NCI-H2029 (cell line): ENCODE measurements around the gene DARS1.
"Not testable (repeated sequence)": the region's sequence is repeated elsewhere in the genome, so short reads cannot be mapped to it uniquely, and the experiment has no call there.

Experiments used
- DNase-seq: peaks from one replicate; lab custom pipeline; 2025; lab: John Stamatoyannopoulos, UW

Gene DARS1

DNA sequence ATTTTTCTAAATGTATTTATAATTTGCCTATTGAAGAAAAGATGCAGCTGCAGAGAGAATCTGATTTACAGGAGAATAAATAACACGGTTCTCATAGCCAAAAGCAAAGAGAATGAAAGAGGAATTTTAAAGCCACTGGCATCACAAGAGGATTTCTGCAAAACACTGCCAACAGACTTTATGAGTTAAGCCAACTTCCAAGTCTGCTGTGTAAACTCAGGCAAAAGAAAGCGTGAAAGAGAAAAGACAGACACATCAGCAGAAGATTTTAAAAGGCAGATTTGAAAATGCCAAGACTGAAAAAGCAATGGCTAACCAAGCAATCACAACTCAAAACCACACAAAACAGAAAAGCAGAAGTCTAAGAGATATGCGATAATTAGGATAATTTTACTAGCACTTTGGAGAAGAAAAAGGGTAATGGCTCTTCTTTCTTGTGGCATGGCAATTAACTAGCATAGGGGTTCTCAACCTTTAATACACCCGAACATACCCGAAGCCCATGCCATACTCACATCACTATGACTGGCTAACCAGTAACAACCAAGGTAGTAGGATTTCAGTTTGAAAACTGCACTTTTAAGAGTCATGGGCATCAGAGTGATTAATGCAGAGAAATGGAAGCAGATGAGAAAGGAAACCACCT, 4.9 kb downstream of the DARS1 start:
- no peak for DNase-seq

DNA sequence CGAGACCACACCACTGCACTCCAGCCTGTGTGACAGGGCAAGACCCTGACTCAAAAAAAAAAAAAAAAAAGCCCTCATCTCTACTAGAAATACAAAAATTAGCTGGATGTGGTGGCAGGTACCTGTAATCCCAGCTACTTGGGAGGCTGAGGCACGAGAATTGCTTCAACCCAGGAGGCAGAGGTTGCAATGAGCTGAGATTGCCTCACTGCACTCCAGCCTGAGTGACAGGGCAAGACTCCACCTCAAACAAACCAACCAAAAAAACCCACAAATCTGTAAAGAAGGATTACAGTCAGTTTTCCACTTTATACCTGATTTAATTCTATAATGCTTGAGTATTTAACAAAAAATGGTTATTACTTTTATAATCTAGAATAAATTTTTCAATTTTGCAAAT, 9.7 kb downstream of the DARS1 start:
- no peak for DNase-seq

DNA sequence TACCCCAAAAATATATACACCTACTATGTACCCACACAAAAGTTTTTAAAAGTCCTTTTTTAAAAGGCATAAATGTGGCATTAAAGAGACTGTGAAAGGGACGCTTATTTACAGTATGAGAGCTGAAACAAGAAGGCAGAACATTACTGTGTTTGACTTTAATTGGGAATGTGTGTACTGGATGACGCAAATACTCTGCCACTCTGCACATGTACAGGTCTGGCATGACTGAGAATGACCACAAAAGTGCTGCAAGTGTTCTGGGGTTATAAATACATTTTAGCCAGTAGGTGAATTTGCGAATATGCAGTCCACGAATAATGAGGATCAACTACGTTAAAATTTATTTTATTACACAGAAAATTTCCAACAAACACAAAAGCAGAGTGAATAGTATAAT, 11.4 kb downstream of the DARS1 start:
- DNase-seq: no peak

DNA sequence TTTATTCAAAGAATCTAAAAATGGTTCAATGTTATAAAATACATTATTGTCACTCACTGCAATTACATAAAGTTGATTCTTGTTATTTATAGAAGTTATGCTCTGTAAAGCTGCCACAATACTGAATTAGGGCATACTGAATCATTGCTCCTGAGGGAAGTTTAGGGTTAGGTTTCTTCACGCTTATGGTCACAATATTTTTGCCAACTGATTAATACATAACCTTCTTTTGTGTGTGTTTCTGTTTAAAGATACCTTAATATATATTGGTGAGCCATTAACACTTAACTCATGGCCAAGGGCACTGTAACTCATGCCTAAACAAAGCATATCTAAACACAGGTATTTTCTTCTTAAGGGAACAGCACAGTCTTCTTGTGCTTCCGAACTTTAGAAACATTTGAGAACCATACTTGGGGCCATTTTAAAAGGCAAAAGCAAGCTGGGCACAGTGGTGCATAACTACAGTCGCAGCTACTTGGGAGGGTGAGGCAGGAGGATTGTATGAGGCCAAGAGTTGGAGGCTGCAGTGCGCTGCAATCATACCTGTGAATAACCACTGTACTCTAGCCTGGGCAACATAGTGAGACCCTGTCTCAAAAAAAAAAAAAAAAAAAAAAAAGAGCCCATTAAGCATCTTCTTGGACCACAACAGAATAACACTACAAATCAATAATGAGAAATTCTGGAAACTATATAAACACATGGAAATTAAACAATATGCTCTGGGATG, 15.6 kb downstream of the DARS1 start:
- no peak for DNase-seq

DNA sequence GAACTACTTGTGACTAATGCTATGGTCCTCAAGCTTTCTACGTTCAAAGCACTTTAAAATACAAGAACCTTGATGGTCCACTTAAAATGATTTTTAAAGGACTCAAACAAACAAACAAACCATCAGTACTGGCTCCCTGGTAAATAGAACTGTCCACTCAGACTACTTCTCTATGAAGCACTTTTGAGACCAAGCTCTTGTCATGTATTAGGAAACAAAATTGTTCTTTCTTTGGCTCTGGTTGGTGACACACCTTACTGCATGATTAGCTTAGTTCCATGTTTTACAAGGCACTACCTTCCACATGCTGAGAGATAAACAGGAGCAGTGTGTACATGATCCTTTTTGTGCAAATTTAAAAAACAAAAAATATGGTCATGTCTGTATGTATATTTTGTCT, 19.7 kb downstream of the DARS1 start:
- peak; percentile 43 for DNase-seq

DNA sequence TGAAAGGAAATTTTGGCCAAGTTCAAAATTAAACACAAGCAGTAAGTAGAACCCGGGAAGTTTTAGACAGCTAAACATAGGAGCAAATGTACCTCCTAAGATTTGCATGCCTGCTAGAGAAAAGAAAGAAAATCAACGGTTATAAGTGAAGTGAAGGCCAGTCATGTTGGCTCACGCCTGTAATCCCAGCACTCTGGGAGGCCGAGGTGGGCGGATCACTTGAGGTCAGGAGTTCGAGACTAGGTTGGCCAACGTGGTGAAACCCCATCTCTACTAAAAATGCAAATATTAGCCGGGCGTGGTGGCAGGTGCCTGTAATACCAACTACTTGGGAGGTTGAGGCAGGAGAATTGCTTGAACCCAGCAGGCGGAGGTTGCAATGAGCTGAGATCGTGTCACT, 21.0 kb downstream of the DARS1 start:
- not testable (repeated sequence) for DNase-seq

DNA sequence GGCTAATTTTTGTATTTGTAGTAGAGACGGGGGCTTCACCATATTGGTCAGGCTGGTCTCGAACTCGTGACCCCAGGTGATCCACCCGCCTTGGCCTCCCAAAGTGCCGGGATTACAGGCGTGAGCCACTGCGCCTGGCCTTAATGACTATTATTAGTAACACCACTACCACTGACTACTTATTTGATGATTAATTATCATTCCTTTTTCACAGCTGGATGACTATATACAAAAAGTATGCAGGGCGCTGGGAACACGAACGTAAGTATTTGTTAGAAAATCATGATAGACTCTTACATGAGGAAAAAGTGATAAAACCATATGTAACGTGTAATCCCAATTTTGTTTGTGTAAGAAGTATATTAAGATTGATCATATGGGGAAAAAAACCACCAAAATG, 21.6 kb downstream of the DARS1 start:
- DNase-seq: no peak

DNA sequence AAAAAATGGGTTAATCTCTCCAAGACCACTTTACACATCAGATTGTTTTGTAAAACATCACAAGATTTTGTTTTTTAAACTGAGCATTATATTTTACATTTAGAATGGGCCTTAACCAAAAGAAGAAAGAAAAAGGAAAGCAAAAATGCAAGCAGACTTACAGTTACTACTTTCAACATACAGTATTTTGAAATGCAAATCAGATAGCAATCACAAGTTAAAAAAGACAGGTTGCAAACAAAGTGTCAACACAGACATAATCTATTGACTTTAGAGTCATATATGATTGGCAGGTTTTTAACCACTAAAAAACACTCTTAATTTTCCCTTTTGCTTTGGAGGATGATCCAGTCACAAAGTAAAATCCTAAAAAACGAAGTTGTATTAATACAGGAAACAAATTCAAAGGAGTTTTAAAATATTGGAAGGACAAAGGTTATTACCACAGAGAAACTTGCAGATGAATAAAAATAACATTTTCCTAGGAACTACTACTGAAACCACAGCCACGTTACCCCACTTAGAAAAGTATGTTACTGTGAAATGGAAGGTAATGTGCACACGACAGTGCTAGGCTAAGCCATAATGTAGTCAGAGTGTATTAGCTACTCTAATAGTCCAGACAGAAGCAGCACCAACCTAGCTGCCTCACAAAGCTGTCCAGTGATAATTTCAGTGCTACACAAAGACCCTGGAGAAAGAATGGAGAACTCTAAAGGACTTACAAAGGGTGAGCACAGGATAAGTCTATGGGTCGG, 22.9 kb downstream of the DARS1 start:
- DNase-seq: no peak

DNA sequence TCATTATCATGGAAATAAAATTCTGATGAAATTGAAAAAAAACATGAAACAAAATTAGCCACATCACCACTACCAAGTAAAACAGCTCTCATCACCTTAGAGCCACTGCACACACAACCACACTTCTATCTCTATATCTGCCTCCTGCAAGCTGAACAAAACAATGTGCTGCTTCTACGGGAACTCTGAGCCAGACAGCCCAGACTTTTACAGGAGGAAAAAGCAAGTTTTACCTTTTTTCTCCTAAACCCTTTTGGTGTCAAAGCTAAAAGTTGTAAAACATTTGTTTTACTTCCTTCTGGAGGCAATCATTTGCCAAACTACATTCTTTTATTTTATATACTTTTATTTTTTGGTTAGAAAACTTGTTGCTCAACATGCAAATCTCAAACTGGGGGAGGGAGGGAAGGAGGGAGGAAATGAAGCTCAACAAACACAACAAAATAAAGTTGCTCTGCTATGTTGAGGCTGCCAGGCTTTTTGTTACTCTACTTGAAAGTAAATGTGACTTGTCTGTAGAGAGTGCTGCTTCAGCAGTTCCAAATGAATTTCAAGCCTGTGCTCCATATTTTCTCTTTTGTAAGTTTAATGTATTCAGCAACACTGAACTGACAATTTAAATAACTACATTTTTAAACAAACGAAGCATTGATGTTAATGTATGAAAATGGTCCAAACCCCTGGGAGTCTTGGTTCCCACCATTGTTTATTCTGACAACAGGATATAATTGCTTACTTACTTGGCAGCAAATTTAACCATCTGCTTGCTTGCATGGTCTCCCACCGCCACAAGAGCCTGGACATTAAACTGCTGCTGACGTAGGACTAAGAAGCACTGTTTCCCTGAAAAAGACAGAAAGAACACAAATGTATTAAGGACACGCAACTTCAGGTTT, 24.5 kb downstream of the DARS1 start:
- no peak for DNase-seq

DNA sequence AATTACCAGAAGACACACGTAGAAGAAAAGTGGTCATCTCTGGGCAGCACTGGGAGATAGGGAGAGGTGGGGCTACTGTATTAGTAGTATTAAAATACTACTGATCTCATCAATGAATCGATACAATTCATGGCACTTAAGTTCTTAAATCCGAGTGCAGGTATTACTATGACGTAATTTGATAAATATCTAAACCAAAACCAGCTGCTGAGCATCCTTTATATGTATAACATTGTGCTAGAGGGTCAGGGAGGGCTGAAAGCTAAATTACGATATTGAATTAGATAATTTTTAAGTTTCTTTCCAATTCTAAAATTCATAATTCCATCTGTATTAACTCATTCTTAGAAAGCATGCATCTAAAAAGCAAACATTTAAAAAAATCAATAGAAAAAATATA, 25.3 kb downstream of the DARS1 start:
- DNase-seq: no peak

DNA sequence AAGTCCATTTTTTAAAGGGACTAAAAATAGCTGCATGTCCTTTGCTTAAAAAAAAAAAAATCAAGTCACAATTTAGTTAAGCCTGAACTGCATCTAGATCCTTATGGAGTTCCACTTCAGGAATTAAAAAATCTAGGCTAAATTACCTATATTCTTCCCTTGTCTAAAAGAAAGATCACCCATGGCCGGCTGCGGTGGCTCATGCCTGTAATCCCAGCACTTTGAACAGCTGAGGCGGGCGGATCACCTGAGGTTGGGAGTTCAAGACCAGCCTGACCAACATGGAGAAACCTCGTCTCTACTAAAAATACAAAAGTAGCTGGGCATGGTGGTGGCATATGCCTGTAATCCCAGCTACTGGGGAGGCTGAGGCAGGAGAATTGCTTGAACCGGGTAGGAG, 26.5 kb downstream of the DARS1 start:
- not testable (repeated sequence) for DNase-seq

DNA sequence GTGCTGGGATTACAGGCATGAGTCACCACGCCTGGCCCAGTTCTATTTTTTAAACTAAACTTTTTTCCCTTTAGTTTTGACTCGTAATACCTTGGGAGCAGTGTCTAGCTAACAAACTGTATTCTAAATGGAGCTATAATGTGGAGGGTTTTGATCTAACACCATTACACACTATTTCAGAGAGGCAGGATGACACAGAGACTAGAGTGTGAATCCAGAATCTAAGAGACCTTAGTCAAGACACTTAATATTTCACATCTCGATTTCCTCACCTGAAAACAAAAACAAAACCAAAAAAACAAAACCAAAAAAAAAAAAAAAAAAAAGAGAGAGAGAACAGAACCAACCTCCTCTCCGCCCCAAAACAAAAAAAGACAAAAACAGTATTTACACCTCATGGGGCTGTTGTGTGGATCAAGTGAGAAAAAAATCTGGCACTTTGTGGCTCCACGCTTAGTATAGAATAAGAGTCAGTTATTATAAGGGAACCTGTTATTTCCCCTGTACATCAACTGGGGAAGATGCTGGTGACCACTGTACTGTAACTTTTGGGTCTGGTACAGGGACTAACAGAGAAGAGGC, 31.3 kb downstream of the DARS1 start:
- no peak for DNase-seq

DNA sequence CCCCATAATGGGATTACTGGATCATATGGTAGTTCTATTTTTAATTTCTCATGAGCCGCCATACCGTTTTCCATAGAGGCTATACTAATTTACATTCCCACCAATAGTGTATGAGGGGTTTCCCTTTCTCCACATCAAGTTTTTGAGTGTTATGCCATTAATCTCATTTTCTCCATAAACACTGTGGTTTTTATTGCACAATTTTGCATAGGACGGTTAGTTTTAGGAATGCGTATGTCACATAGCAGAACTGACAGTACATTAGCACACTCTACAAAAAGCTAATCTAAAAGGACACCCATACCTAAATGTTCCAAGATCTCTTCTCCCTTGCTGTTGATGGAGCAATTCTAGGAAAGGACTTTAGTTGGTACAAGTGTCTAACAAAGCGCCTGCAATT, 32.5 kb downstream of the DARS1 start:
- no peak for DNase-seq

DNA sequence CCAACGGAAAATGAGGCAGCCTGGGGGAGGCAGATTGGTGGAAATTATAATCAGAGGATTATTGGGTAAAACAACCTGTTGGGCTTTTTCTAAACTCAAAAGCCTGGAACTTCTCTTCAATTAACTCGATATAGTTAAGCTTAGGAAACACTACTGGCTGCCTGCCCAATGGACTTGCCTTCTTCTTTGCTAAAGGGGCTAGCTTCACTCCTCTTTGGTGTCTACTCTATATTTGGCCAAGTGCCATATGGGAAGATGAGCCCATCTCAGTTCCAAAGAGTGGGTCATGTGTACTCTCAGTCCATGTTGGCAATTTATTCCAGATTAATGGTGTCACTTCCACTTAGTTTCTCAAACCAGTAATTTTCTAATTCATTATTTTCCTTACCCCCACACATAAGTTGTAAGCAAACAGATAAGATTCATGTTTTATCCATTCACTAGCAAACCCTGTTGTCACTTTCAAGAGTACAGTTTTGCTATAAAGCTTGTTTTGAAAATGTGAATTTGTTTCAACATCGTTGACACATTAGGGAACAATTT, 34.3 kb downstream of the DARS1 start:
- DNase-seq: peak; percentile 26

DNA sequence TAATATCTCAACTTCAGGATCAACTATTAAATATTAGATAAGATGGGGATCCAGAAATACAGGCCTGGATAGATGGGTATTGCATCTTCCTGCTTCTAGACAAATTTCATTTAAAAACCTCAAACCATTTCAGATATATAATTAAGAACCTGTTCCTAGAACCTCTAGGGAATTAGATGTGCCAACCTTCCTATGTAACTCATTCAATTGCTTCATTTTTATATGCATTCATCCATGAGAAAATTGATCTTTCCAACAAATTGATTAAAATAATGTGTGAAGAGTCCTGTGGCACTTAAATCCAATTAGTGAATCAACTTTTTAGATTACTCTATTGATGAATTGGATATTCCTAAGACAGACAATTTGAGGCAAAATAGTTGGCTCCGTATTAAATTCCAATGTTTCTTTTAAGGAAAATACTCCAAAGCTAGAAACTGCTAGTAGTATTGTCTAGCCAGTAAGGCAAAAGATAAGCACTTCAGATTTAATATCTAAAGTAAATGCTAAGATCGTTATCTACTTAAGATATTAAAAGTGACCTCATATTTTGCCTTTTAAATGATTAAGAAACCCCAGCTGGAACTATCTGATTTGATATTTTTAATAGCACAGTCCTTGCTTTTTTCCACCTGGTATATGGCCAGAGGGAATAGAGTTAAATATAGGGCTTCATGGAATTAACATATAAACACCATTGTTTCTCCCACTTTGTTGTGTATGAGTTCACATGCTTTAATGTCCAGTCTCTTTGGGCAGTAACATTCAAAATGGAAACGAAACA, 35.8 kb downstream of the DARS1 start:
- DNase-seq: no peak

DNA sequence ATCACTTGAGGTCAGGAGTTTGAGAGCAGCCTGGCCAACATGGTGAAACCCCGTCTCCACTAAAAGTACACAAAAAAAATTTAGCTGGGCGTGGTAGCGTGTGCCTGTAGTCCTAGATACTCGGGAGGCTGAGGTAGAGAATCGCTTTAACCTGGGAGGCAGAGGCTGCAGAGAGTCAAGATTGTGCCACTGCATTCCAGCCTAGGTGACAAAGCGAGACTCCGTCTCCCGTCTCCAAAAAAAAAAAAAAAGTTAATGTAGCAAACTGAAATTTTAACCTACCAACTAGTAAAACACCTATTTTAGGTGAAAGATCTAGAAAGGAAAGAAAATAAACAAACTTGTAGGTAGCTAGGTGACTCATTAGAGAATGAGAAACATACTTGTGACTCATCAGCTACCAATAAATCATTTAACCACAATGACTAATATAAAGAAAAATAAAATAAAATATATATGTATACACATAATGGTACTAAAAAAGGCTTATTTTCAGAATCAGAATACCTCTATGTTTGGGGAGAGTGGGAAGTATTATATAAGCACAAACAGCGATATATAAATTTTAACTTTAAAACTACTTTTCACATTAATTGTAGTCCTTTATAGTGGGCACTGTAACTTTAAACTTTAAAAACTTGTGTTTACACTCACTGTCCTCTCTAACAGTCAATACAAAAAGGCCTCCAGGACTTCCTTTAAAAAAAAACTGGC, 36.6 kb downstream of the DARS1 start:
- DNase-seq: no peak

DNA sequence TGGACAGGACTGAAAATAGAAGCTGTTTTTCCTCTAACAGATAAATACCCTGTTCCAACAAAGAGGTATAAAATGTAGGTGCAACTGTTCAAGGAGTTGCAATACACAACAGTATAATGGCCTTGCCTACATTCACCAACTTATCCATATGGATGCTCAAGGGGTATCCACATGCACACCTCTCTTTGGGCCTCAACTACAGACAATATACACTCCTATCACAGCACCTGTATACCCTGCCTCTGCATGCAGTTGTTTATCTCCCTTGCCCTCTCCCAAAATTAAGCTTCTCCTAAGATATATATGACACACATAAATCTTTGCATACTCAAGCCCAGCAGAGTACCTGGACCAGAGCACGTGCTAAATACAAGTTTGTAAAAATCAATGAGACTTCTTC, 37.3 kb downstream of the DARS1 start:
- DNase-seq: no peak

DNA sequence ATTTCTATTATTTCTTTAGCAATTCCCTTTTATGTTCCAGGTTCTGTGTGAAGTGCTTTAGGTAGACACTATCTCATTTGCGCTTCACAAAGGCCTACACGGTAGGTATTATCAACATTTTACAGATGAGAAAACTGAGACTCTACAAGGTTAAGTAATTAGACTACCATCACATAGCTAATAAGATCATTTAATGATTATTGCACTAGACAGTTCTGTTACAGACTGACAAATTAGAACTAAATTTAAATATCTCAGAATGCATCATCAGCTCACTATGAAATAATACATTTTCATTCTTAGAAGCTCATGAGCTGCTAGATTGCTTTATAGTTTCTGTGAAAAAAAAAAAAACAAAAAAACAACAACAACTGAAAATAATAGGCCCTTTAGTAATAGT, 37.9 kb downstream of the DARS1 start:
- no peak for DNase-seq

DNA sequence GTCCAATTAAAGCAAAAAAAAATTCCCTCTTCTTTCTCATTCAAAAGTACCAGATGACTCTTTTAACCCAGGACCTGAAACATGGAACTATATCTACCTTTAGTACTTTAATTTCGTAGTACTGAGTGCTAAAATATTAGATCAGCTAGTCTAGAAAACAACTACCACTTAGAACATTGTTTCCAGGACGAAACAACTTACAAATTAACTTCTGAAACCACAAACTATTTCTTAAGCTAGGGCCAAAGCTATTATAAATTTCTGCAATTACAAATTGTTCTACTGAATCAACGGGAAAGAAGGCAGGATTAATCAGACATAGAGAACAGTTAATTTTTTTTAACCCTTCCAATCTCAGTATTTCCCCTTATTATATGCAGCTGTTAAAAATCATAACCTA, 39.9 kb downstream of the DARS1 start:
- no peak for DNase-seq

DNA sequence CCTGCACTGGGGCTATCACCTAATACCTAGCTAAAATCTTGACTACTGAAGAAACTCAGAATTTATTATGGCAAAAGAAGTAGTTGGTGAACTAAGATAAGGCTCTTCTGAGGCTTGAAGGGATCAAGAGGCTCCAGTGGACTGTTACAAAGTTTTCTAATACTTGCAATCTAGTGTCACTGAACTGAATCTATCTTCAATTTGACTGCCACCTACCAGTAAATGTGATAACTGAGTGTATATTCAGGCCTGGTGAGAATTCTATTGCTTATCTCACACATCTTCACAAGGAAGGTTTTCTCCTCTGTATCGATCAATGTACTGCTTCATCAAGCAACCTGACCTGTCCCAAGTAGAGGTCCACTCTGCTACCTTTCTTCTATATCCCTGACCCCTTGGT, 40.8 kb downstream of the DARS1 start:
- no peak for DNase-seq
